Endothelial cell of umbilical vein (primary cell): ENCODE results near the gene PARD3B.
A peak's percentile ranks its signal among the peaks of the same experiment; 100 is the strongest.

Source experiments
- EZH2 ChIP-seq: IDR thresholded peaks from 2 replicates; pipeline ENCODE4 v1.6.1; 2012; ENCODE audit warnings: borderline replicate concordance, low read depth, mild to moderate bottlenecking, moderate library complexity, low read length, inconsistent platforms; ENCODE audit not compliant: severe bottlenecking
- FOS ChIP-seq: IDR thresholded peaks from 2 replicates; pipeline ENCODE4 v1.6.1; 2011; ENCODE audit warnings: mild to moderate bottlenecking, low read length, moderate library complexity, borderline replicate concordance; ENCODE audit not compliant: insufficient read depth
- JUN ChIP-seq: IDR thresholded peaks from 2 replicates; pipeline ENCODE4 v1.6.1; 2011; ENCODE audit warnings: borderline replicate concordance, low read depth; ENCODE audit not compliant: insufficient read length, insufficient read depth
- POLR2A ChIP-seq: IDR thresholded peaks from 2 replicates; pipeline ENCODE4 v1.6.1; 2012; ENCODE audit warnings: low read depth, mild to moderate bottlenecking, control low read depth, low read length
- POLR2AphosphoS5 ChIP-seq: IDR thresholded peaks from 2 replicates; pipeline ENCODE4 v1.6.1; 2012; ENCODE audit warnings: low read depth, mild to moderate bottlenecking, control low read depth, low read length, moderate library complexity; ENCODE audit not compliant: insufficient read depth
- TF ChIP-seq, protein P1 (sequence below), 2 donors: IDR thresholded peaks; 1 replicate in 1 of 2; 2 replicates in 1 of 2; pipeline ENCODE4 v1.5.1; 2011; ENCODE audit warnings: low read length in 2 of 2, mild to moderate bottlenecking in 2 of 2, moderate library complexity in 2 of 2, control low read depth in 1 of 2, inconsistent platforms in 1 of 2, low read depth in 1 of 2; ENCODE audit not compliant: insufficient read depth in 1 of 2; ENCODE audit errors: extremely low read depth in 1 of 2
- TF ChIP-seq, protein P2 (sequence below): IDR thresholded peaks from 2 replicates; pipeline ENCODE4 v1.6.1; 2011; ENCODE audit not compliant: insufficient read depth, insufficient read length

GRCh38 chr2:204645018-204645773 is 99.9 kb downstream of the PARD3B start:
- TF ChIP-seq POLR2A = no peak
- TF ChIP-seq EZH2 = no peak
- TF ChIP-seq, protein P1, sequence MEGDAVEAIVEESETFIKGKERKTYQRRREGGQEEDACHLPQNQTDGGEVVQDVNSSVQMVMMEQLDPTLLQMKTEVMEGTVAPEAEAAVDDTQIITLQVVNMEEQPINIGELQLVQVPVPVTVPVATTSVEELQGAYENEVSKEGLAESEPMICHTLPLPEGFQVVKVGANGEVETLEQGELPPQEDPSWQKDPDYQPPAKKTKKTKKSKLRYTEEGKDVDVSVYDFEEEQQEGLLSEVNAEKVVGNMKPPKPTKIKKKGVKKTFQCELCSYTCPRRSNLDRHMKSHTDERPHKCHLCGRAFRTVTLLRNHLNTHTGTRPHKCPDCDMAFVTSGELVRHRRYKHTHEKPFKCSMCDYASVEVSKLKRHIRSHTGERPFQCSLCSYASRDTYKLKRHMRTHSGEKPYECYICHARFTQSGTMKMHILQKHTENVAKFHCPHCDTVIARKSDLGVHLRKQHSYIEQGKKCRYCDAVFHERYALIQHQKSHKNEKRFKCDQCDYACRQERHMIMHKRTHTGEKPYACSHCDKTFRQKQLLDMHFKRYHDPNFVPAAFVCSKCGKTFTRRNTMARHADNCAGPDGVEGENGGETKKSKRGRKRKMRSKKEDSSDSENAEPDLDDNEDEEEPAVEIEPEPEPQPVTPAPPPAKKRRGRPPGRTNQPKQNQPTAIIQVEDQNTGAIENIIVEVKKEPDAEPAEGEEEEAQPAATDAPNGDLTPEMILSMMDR (IDR thresholded peaks at IDR 0.05; ENCODE audit: extremely low read depth in 1 of 2, insufficient read depth in 1 of 2, low read depth in 1 of 2, low read length in 2 of 2) = no peak
- TF ChIP-seq POLR2AphosphoS5 = no peak
- TF ChIP-seq FOS = peak; percentile 49
- TF ChIP-seq, protein P2, sequence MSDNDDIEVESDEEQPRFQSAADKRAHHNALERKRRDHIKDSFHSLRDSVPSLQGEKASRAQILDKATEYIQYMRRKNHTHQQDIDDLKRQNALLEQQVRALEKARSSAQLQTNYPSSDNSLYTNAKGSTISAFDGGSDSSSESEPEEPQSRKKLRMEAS = no peak
- TF ChIP-seq JUN = peak; percentile 23
